ENCODE measurements around the gene CTIF.

Gene CTIF

DNA sequence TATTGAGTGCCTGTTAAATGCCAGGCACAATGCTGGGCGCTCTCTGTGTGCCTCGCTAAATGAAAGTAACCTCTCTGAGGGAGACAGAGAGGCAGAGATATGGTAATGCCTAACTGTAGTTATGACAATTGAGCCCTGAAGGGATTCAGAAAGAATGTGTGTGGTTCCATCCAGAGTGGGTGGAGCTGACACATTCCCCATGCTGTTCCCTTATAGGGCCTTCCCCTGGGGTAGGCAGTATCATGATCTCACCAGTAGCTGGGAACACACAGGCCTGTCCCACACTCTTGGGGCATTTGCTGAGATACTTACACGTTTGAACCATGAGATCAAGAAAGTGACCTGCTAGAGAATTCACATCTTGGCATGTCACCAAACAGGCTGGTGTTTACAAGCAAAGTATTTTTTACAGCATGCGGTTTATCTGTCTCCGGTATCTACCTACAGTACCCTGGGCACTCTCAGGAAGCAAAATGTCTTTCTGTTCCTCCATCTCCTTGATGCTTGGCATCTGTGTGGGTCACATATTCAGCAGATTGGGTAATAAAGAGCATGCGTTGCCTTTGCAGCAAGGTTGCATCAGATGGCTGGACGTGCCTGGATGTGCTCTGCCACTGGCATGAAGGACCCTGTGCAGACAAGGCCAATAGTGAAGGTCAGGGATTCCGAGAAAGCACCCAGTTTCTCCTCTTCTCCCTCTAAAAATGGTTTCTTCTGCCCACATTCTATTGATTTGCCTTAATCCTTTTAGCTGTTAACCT lies 9.4 kb downstream of the CTIF start:
- FAIRE-seq: no peak
- DNase-seq (ENCODE audit: insufficient read length, low spot score): no peak
- TF ChIP-seq SPI1 (IDR thresholded peaks at IDR 0.05; ENCODE audit: low read depth, low read length) (no peak), PAX5 (IDR thresholded peaks at IDR 0.05; ENCODE audit: insufficient read depth, low read length, severe bottlenecking) (no peak), POLR2A (IDR thresholded peaks at IDR 0.05; ENCODE audit: low read depth, low read length) (no peak), POU2F2 (IDR thresholded peaks at IDR 0.05; ENCODE audit: low read depth, low read length) (no peak), POLR2AphosphoS5 (IDR thresholded peaks at IDR 0.05; ENCODE audit: low read depth, low read length) (no peak)

- DNase-seq (ENCODE audit: insufficient read length, low spot score) (no peak), FAIRE-seq (no peak)
- TF ChIP-seq POLR2AphosphoS5 (IDR thresholded peaks at IDR 0.05; ENCODE audit: low read depth, low read length) (no peak), POU2F2 (IDR thresholded peaks at IDR 0.05; ENCODE audit: low read depth, low read length) (no peak), PAX5 (IDR thresholded peaks at IDR 0.05; ENCODE audit: insufficient read depth, low read length, severe bottlenecking) (no peak), SPI1 (IDR thresholded peaks at IDR 0.05; ENCODE audit: low read depth, low read length) (no peak), POLR2A (IDR thresholded peaks at IDR 0.05; ENCODE audit: low read depth, low read length) (no peak), TAF1 (IDR thresholded peaks at IDR 0.05; ENCODE audit: low read depth, low read length) (no peak)
These were observed 10.1 kb downstream of the CTIF start for GRCh38 chr18:48548921-48549320.

DNA sequence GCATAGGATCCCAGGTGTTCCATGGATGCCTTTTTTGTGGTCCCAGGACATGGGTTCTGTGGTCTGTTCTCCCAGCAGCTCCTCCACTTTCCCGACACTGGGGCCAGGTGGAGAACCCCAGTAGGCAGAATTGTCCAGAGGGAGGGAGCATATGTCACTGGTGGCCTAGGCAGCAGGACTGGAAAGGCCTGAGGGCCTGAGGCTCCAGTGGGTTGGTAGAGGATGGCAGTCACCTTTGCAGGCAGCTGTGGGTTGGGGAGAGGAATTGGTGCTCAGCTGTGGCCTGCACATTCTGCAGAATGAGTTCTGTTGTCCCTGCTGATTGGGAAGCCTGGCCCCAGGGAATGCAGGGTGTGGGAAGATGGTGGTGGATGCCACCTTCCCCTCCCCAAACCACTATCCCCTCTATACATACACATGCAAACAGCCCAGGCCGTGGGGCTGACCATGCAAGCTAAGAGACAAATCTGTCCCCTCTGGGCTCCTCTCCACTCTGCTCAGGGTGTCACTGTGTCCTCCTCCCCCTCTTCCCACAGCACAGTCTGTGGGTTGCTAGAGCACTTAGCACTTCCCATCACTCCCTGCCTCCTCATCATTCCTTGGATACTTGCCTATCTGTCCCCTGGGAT lies 11.4 kb downstream of the CTIF start:
- TF ChIP-seq POU2F2 (IDR thresholded peaks at IDR 0.05; ENCODE audit: low read depth, low read length) (no peak), POLR2AphosphoS5 (IDR thresholded peaks at IDR 0.05; ENCODE audit: low read depth, low read length) (no peak), POLR2A (IDR thresholded peaks at IDR 0.05; ENCODE audit: low read depth, low read length) (no peak), SPI1 (IDR thresholded peaks at IDR 0.05; ENCODE audit: low read depth, low read length) (no peak), TAF1 (IDR thresholded peaks at IDR 0.05; ENCODE audit: low read depth, low read length) (no peak), PAX5 (IDR thresholded peaks at IDR 0.05; ENCODE audit: insufficient read depth, low read length, severe bottlenecking) (no peak)
- DNase-seq (ENCODE audit: insufficient read length, low spot score) (no peak), FAIRE-seq (no peak)

- DNase-seq (ENCODE audit: insufficient read length, low spot score): no peak
- TF ChIP-seq TAF1 (IDR thresholded peaks at IDR 0.05; ENCODE audit: low read depth, low read length) (no peak), POLR2AphosphoS5 (IDR thresholded peaks at IDR 0.05; ENCODE audit: low read depth, low read length) (no peak), SPI1 (IDR thresholded peaks at IDR 0.05; ENCODE audit: low read depth, low read length) (no peak), PAX5 (IDR thresholded peaks at IDR 0.05; ENCODE audit: insufficient read depth, low read length, severe bottlenecking) (no peak), POLR2A (IDR thresholded peaks at IDR 0.05; ENCODE audit: low read depth, low read length) (no peak), POU2F2 (IDR thresholded peaks at IDR 0.05; ENCODE audit: low read depth, low read length) (no peak)
- no peak for FAIRE-seq
These were observed 12.3 kb downstream of the CTIF start for GRCh38 chr18:48551100-48551499.

DNA sequence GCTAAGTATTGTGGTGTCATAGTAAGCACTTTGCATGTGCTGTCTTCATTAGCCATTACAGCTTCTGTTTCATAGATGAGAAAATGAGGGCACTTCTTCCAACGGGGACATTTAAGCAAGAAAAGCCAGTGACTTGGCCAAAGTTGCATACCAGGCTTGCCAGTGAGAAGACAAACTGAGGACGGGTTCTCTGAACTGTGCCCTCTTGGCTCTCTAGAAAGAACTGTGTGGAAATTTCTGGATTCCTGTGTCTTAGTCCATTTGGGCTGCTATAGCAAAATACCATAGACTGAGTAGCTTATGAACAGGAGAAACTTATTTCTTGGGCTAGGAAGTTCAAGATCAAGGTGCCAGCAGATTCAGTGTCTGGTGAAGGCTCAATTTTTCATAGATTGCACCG lies 13.3 kb downstream of the CTIF start:
- FAIRE-seq (no peak), DNase-seq (ENCODE audit: insufficient read length, low spot score) (no peak)
- TF ChIP-seq POLR2AphosphoS5 (IDR thresholded peaks at IDR 0.05; ENCODE audit: low read depth, low read length) (no peak), SPI1 (IDR thresholded peaks at IDR 0.05; ENCODE audit: low read depth, low read length) (no peak), POLR2A (IDR thresholded peaks at IDR 0.05; ENCODE audit: low read depth, low read length) (no peak), TAF1 (IDR thresholded peaks at IDR 0.05; ENCODE audit: low read depth, low read length) (no peak), POU2F2 (IDR thresholded peaks at IDR 0.05; ENCODE audit: low read depth, low read length) (no peak), PAX5 (IDR thresholded peaks at IDR 0.05; ENCODE audit: insufficient read depth, low read length, severe bottlenecking) (no peak)

DNA sequence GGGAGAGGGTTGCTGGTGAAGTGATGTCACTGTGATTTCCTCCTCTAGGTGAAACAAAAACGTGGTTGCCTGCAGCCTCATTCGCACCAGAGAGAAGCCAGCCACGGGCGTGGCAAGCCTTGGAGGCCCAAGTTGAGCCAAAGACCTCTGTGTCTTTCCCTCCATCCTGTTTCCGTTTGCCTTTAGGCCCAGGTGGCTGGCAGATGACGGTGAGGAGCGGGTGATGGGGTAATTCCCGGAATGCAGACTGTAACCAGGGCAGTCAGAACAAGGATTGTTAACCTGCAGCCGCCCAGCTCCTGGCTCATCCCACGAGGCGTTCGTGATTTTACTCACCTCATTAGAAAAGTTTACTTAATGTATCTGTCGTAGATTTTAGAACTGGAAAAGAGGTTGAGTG lies 14.4 kb downstream of the CTIF start:
- FAIRE-seq (no peak), DNase-seq (ENCODE audit: insufficient read length, low spot score) (no peak)
- TF ChIP-seq SPI1 (IDR thresholded peaks at IDR 0.05; ENCODE audit: low read depth, low read length) (no peak), POLR2AphosphoS5 (IDR thresholded peaks at IDR 0.05; ENCODE audit: low read depth, low read length) (no peak), POU2F2 (IDR thresholded peaks at IDR 0.05; ENCODE audit: low read depth, low read length) (no peak), PAX5 (IDR thresholded peaks at IDR 0.05; ENCODE audit: insufficient read depth, low read length, severe bottlenecking) (no peak), POLR2A (IDR thresholded peaks at IDR 0.05; ENCODE audit: low read depth, low read length) (no peak), TAF1 (IDR thresholded peaks at IDR 0.05; ENCODE audit: low read depth, low read length) (no peak)

DNA sequence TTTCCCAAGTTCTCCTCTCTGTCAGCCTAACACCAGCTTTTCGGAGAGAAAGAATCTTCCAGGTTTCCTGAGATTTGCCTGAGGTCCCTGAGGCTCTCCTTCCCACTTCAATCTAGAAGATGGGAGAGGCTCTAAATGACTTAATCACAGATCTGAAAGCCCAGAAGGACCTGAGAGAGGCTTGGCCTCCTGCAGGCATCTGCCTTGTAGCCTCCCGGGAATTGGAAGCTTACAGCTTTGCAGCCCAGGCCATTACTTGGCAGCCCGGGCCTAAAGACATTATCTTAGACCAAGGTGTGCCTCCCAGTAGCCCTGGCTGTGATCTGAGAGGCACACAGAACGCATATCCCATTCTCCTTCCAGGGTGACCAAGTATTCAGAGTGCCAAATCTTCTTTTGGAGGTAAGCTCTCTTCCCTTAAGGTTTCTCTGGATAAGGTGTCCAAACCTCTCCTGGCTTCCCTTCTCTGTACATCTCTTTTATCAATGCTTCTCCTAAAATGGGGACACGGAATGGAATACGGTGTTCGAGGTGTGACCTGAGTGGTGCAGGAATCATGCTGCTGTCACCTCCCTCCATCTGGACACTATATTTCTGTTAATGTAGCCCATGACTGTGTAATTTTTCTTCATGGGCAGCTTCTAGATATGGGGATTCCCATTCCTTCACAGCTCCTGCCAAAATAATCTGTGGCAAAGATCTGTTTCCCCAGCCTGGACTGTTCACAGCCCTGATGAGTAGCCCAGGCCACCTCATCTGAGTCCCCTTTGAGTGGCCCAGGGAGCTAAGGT lies 16.0 kb downstream of the CTIF start:
- FAIRE-seq (no peak), DNase-seq (ENCODE audit: insufficient read length, low spot score) (no peak)
- TF ChIP-seq POLR2A (IDR thresholded peaks at IDR 0.05; ENCODE audit: low read depth, low read length) (no peak), SPI1 (IDR thresholded peaks at IDR 0.05; ENCODE audit: low read depth, low read length) (no peak), POU2F2 (IDR thresholded peaks at IDR 0.05; ENCODE audit: low read depth, low read length) (no peak), PAX5 (IDR thresholded peaks at IDR 0.05; ENCODE audit: insufficient read depth, low read length, severe bottlenecking) (no peak), POLR2AphosphoS5 (IDR thresholded peaks at IDR 0.05; ENCODE audit: low read depth, low read length) (no peak)

GRCh38 chr18:48555465-48555995 lies 16.7 kb downstream of the CTIF start:
- DNase-seq (ENCODE audit: insufficient read length, low spot score) (no peak), FAIRE-seq (no peak)
- TF ChIP-seq POLR2AphosphoS5 (IDR thresholded peaks at IDR 0.05; ENCODE audit: low read depth, low read length) (no peak), POLR2A (IDR thresholded peaks at IDR 0.05; ENCODE audit: low read depth, low read length) (no peak)

GRCh38 chr18:48557640-48558174 lies 18.9 kb downstream of the CTIF start:
- no peak for FAIRE-seq
- no peak for DNase-seq (ENCODE audit: insufficient read length, low spot score)
- no peak for TF ChIP-seq POLR2AphosphoS5 (IDR thresholded peaks at IDR 0.05; ENCODE audit: low read depth, low read length)
- no peak for TF ChIP-seq PAX5 (IDR thresholded peaks at IDR 0.05; ENCODE audit: insufficient read depth, low read length, severe bottlenecking)
- TF ChIP-seq SPI1 (IDR thresholded peaks at IDR 0.05; ENCODE audit: low read depth, low read length): no peak
- TF ChIP-seq TAF1 (IDR thresholded peaks at IDR 0.05; ENCODE audit: low read depth, low read length): no peak
- TF ChIP-seq POU2F2 (IDR thresholded peaks at IDR 0.05; ENCODE audit: low read depth, low read length): no peak
- TF ChIP-seq POLR2A (IDR thresholded peaks at IDR 0.05; ENCODE audit: low read depth, low read length): no peak

Data from GM12891 (cell line).